ENCODE data around the gene DPEP3.

GRCh38 chr16:67982011-67982696 lies 1.9 kb upstream of the DPEP3 start:
- TF ChIP-seq CTCF (IDR thresholded peaks at IDR 0.05) (no peak), POLR2A (IDR thresholded peaks at IDR 0.05) (no peak)
